Progenitor cell of endocrine pancreas (in vitro differentiated cells): Measurements from ENCODE around the gene DUSP8. TPM values are rescaled to one million over a fixed set of nuclear protein-coding genes. Genes with fewer than 3 reads are reported as not detected.

Experiments
- DNase-seq: peaks from one replicate; pipeline ENCODE4 v3.0.0; 2021; ENCODE audit warnings: low spot score; ENCODE audit not compliant: unreplicated experiment
- H3K27ac Mint-ChIP-seq: 2 replicates; pipeline ENCODE4 v1.8.0; 2021; ENCODE audit warnings: mild to moderate bottlenecking, moderate library complexity, mixed read lengths
- H3K27me3 Mint-ChIP-seq: 2 replicates; pipeline ENCODE4 v1.8.0; 2021; ENCODE audit warnings: mixed read lengths
- H3K36me3 Mint-ChIP-seq: 2 replicates; pipeline ENCODE4 v1.8.0; 2022; ENCODE audit warnings: mixed read lengths; ENCODE audit not compliant: insufficient read depth
- H3K4me1 Mint-ChIP-seq: 2 replicates; pipeline ENCODE4 v1.8.0; 2021; ENCODE audit warnings: low read depth, mixed read lengths
- H3K4me3 Mint-ChIP-seq: 2 replicates; pipeline ENCODE4 v1.8.0; 2021; ENCODE audit warnings: low read depth, mild to moderate bottlenecking, moderate library complexity, mixed read lengths
- H3K9me3 Mint-ChIP-seq: 2 replicates; pipeline ENCODE4 v1.8.0; 2021; ENCODE audit warnings: low read depth, mixed read lengths
- total RNA-seq: library from RNA; stranded (reverse); gene quantifications from 2 replicates; pipeline ENCODE4 v1.2.1, GENCODE V29; 2021
- TF ChIP-seq, protein P1 (sequence below): fragments of 200-600 bp; sonication (generic); IDR thresholded peaks from one replicate; pipeline ENCODE4 v1.5.0; 2021; ENCODE audit warnings: antibody characterized with exemption, mild to moderate bottlenecking; ENCODE audit not compliant: unreplicated experiment

The DUSP8 gene
- total RNA-seq, 1 donor from 2014 or later, result 15.2 TPM

GRCh38 chr11:1520663-1521267, 51.3 kb downstream of the DUSP8 start:
- H3K27me3 Mint-ChIP-seq, result no peaks in the 10 kb centered on the region
- no peak overlapping the region for H3K27ac Mint-ChIP-seq
- H3K9me3 Mint-ChIP-seq, result no peaks in the 10 kb centered on the region
- no peak for DNase-seq
- peaks cover 1% of the 10 kb centered on the region for H3K4me1 Mint-ChIP-seq
- no peaks in the 10 kb centered on the region for H3K36me3 Mint-ChIP-seq
- TF ChIP-seq, protein P1, sequence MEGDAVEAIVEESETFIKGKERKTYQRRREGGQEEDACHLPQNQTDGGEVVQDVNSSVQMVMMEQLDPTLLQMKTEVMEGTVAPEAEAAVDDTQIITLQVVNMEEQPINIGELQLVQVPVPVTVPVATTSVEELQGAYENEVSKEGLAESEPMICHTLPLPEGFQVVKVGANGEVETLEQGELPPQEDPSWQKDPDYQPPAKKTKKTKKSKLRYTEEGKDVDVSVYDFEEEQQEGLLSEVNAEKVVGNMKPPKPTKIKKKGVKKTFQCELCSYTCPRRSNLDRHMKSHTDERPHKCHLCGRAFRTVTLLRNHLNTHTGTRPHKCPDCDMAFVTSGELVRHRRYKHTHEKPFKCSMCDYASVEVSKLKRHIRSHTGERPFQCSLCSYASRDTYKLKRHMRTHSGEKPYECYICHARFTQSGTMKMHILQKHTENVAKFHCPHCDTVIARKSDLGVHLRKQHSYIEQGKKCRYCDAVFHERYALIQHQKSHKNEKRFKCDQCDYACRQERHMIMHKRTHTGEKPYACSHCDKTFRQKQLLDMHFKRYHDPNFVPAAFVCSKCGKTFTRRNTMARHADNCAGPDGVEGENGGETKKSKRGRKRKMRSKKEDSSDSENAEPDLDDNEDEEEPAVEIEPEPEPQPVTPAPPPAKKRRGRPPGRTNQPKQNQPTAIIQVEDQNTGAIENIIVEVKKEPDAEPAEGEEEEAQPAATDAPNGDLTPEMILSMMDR, result no peak
- no peak overlapping the region for H3K4me3 Mint-ChIP-seq

DNA sequence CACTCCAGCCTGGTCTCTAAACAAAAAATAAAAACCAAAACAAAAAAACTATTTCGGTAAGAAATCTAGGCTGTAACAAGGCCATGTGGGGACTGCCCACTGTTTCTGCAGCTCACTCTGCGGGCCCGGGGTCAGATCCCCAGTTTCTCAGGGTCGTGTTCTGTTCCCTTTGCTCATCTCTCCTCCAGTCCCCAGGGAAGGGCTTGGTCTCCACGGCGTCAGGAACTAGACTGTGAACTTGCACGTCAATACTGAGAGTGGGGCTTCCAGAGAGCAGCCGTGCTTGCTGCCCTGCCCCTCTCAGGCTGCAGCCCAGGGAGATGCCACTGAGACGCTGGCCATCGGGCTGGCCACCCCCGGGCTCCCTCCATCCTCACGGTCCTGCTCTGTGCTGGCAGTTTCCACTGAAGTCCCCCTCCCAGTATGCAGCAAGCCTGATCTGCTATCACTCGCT, 51.8 kb downstream of the DUSP8 start:
- H3K9me3 Mint-ChIP-seq, result no peaks in the 10 kb centered on the region
- H3K36me3 Mint-ChIP-seq, result no peaks in the 10 kb centered on the region
- no peaks in the 10 kb centered on the region for H3K27me3 Mint-ChIP-seq
- H3K4me1 Mint-ChIP-seq, result peaks cover 1% of the 10 kb centered on the region
- H3K4me3 Mint-ChIP-seq, result no peak overlapping the region
- no peak for DNase-seq
- H3K27ac Mint-ChIP-seq, result no peak overlapping the region
- TF ChIP-seq, protein P1, result no peak

DNA sequence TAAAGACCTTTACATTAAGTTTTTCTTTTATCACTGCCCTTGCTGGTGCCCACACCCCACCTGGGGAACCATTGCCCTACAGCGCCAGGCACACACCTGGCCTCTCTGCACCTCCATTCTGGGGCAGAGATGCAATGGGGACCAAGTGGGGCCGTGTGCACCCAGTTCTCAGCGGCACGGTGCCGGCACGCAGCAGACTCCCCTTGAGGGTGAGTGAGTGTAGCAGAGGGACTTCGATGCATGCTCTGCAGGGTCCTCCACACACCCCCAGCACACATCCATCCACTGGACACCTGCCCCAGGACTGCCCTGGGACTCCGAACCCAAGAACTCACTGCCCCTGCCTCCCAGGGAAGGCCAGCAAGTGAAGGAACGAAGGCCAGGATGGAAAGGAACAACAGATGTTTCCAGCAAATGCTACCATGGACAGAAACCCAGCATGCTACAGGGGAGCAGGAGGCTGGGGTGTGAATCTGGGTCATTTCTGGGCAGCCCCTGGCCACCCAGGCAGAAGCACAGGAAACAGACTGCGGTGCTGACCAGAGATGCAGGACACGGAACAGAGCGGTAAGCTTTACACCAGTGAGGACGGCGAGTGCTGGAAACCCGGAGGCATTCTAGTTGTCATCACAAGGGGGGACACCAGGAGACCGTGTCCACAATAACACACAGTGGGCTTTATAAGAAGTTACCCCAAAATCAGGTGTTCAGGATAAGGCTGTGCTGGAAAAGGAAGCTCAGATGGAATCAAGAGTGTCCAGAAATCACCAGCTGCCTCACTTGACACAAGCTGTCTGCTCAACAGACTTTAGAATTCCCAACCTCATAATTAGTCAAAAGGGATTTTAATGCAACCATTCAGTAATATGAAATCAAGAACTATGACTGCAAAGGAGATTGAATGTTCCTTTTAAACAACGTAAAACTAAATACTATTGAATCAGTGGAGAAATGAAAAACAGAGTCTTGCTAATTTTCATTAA, 52.8 kb downstream of the DUSP8 start:
- DNase-seq, result no peak
- Mint-ChIP-seq H3K9me3 (no peaks in the 10 kb centered on the region), H3K4me1 (peaks cover 1% of the 10 kb centered on the region), H3K27ac (no peak overlapping the region), H3K27me3 (no peaks in the 10 kb centered on the region), H3K4me3 (no peak overlapping the region), H3K36me3 (no peaks in the 10 kb centered on the region)
- TF ChIP-seq, protein P1, result no peak

DNA sequence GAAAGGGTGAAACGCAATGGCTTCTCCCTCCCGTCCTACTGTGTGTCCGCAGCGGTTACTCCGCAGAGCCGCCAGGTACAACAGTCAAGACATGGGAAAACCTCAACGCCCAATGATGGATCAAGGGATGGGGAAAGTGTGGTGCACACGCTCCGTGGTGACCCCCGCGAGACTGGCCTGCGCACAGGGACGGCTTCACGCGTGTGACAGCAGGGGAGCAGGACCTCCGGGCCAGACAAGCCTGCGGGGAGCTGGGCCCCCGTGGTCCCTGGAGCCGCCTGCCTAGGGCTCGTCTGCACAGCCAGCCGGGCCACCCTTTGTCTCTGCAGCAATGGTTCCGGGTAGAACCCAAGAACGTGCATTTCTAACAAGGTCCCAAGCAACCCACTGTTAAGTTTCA, 53.8 kb downstream of the DUSP8 start:
- DNase-seq, result no peak
- Mint-ChIP-seq H3K36me3 (no peaks in the 10 kb centered on the region), H3K27ac (no peak overlapping the region), H3K4me3 (no peak overlapping the region), H3K4me1 (peaks cover 1% of the 10 kb centered on the region), H3K27me3 (no peaks in the 10 kb centered on the region), H3K9me3 (no peaks in the 10 kb centered on the region)
- TF ChIP-seq, protein P1, result no peak

DNA sequence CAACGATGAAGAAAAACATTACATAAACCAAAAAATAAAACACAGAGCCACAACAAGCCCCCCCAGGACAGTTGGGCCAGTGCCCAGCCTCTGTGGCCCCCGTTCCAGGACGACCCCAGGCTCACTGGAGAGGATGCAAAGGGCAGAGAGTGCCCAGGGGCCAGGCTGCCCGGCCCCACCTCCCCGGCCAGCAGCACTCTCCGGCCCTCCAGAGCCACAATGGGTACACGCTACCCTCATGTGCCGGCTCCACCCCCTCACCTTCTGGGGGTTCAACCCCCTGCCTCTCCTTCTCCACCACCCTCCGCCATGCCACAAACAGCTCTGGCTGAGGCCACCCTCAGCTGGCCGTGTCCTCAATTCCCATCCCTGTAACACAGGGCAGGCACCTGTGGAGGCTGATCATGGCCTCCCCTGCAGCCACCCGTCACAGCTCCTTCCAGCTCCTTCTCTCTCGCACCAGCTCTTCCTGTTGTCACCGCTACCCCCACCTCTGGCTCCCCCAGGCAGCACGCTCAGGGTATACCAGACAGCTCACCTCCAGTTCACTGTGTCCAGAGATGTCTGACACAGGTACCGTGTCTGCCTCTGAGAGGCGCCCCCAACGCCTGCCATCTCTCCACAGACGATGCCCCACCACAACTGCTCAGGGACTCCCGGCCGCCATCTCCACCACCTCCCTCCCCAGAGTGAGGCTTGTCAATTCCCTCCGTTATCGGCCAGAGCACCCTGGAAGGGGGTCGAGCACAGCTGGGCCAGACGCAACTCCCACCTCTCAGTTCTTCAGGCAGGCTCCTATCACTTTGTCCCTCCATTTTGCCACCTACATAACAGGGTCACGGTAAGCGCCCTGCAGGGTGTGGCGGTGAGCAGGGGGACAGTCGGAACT, 54.7 kb downstream of the DUSP8 start:
- Mint-ChIP-seq H3K4me1 (no peaks in the 10 kb centered on the region), H3K9me3 (no peaks in the 10 kb centered on the region), H3K27ac (peak overlapping the region; percentile 76), H3K27me3 (no peaks in the 10 kb centered on the region), H3K36me3 (no peaks in the 10 kb centered on the region), H3K4me3 (no peak overlapping the region)
- TF ChIP-seq, protein P1, result no peak
- no peak for DNase-seq
